Activated T-helper 1 cell treated with Interleukin-2 at 50 U/mL for 16 hours (primary cell): Measurements from ENCODE around the gene TGFA.

ENCODE experiments used
- DNase-seq: peaks from one replicate; pipeline ENCODE4 v3.0.0-alpha.2; 2020; ENCODE audit warnings: low read depth

Gene TGFA

DNA sequence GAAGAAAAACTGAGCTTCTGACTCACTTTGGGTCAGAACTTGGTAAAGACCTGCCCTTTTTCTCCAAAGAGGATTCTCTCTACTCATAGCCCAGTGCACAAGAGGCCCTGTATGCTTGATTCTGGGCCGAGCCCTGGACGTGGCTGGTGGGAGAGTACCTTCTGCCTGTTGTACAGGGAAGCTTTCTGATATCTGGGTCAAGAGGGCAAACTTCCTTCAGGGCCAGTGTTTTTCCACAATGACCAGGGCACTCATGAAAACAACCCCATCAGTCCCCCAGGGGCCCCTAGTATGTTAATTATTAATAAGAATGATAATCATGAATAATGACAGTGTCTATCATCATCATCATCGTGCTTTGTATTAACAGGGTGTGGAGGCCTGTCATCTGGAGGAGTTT is 90.0 kb downstream of the TGFA start:
- no peak for DNase-seq

DNA sequence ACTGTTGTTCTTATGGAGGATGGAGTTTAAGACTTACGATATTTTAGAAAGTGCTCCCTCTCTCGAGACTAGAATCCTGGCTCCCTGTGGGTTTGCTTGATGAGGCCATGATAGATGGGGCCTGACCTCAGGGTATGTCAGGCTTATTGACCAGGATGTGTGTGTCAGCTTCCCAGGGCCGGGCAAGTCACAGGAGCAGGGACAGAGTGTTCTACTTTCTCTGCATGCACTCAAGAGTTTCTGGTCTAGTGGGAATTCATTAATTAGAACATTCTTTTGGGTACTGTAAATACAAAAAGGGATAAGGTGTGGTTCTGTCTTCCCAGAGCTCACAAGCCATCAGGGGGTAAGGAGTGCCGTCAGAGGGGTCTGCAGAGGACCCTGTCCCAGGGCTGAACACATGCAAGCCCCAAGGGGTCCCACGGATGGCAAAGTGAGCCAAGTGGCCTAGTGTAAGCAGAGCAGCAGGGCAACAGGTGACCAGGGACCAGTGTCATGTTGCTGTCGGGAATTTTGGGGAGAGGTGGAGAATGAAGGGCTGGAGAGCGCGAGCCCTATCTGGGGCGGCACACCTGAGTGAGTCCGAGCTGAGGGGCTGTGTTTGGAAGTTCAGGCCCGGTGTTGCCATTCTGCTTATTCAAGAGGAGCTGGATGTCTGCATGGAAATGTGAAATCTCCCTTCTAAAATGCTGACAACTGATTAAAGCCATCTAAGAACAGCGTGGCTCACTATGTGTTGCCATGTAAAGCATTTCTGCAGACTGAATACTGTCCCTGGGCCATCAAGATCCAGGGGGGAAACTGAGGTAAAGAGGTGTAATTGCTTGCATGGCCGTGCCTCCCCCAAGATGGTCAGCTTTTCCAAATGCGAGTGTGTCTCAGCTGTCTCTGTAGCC is 91.4 kb downstream of the TGFA start:
- DNase-seq: no peak

DNA sequence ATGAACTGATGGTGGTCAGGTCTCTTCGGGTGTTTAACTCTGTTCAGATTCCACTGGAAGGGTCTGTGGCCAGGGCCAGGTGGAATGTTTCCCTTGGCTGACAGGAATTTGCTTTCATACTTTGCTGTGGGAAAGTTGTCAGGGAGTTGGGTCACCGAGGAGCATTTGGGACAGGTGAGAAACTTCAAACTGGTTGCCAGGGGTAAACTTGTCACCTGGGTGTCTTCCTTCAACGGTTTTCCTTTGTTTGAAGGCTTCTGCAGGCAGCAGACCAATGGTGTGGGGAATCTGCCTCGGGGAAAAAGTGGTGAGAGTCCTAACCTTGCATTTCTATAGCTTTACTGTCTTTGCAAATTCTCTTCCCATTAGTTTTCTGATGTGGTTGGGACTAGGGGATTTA is 92.2 kb downstream of the TGFA start:
- no peak for DNase-seq

DNA sequence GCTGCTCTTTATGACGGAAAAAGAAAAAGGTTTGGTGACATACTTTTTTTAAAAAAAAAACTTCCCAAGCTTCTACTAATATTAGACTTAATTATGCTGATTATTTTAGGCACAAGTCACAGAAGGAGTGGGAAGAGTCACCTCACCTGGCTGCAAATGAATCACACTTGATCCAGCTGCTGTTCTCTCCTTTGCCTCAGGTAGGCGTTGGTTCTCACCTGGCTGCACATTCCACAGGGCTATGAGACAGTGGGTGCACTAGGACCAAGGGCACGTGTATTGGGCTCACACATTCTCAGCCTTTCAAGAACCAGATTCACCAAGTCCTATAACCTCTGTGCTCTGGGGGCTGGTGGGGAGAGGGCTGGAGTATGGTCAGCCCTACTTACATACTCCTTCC is 93.3 kb downstream of the TGFA start:
- DNase-seq: no peak

DNA sequence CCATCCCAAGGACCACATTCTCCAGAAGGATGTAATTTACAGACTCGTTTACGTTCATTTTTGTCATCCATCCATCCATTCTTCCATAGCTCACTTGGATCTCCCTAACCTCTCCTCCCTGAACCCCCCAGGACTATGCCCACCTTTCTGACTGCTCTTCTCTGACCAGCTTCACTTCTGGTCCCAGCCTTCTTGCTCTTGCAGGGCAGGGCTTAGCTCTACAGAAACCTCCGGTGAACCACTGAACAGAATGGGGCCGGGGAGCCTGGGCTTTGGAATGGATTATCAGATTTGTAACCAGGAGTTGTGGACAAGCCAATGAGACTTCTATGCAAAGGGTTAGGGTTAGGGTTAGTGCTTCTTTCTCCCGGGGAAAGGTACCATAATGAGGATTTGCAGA is 95.0 kb downstream of the TGFA start:
- no peak for DNase-seq

DNA sequence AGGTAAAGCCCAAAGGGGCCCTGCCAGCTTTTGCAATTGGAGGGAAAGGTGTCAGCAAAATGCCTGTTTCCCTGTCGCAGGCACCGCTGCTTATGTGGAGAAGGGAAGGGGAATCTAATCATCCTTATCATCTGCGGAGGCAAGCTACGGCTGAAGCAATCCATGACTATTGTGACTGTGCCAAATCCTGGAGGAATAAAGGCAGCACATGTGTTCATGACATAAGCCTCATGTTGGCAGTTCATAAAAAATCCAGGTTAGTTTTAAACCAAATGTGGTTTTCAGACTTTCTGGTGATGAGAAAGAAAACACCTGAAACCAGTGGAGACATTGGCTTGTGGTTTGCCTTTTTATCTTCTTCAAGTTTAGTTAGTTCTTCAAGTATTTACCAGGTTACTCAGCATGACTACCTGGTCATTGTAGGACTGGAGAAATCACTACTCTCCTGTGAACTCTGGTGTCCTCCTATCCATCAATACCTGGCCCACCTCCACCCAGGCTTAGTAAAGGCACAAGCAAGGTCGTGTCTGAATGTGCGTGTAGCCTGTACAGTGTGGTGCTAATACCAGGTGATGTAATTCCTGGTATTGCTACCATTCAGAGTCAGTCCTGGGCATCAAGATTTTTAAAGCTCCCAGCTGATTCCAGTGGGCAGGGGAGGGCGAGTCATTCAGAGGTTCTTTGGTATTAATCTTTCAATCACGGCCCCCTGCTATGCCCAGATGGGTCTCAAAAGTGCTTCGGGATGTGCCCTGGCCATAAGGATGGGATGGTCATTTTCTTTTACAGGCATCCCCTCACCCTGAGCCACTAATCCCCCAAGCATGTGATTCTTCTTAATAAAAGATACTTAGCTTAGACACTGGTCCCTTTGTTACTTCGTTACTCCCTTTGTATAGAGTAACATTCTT is 96.8 kb downstream of the TGFA start:
- no peak for DNase-seq

DNA sequence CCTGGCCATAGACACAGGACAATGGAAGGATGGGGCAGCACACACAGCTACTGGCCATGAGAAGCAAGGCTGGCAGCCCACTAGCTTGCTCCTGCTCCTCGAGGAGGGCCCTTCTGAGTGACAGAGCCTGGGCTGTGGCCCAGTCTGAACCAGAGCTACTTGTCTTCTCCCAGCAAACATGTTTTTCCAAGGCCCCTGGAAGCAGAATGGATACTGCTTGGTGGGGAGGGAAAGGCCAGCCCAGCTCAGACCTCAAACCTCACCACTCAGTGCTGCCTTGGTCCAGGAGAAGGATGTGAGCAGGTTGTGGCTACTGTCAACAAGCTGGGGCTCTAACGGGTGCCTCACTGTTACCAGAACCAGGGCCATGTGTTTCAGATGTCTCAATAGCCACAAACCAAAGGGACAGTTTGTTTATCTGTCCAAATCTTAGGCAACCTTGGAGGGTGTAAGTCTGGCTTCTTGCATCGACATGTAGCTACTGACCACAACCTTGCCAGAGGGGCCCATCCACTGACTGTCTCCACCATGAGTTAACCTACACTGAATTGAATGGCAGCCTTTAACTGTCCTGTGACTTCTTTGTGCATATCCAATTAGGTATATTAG is 98.6 kb downstream of the TGFA start:
- DNase-seq: no peak

DNA sequence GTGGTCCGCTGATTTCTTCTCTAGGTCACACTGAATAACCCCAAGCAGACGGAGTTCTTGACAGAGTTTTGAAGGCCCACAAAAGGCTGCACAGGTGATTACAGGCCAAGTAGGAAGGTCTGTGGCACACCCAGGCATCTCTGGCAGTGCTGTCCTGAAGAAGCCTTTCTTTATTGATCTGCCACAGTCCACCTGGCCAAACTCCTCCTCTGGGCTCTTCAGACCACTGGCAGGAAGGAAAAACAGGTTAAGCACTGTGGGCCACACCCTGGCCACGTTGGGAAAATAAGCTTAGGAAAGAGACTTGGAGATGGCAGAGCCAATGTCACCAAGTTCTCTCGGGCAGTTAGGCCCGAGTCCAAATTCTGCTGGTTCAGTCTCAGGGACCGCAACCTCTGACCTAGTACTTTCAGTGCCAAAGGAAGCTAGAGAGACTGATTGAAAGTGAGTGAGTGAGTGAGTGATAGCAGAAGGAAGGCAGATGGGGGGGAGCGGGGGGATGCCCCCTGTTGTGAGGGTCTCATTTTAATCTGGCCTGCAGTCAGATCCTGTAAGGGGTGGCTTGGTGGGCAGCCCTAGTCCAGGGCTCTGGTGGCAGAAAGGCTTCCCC is 102.9 kb downstream of the TGFA start:
- no peak for DNase-seq

DNA sequence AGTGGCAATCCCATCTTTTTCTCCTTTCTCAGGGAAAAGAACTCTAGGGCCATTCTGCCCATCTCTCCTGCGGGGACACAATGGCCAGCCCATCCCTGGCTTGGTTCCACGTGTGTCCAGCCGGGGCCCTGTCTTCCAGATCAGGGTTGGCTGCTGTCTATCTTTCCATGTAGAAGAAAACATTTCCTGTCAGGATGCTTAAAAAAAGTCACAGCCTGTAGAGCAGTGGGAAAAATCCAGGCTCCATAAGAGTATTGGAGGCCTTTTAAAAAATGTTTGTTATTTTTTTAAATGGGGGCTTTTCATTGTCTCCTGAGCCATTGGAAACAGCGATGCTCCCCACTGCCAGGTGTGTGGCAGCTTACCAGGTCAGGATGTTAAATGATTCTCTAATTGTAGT is 105.6 kb downstream of the TGFA start:
- no peak for DNase-seq

DNA sequence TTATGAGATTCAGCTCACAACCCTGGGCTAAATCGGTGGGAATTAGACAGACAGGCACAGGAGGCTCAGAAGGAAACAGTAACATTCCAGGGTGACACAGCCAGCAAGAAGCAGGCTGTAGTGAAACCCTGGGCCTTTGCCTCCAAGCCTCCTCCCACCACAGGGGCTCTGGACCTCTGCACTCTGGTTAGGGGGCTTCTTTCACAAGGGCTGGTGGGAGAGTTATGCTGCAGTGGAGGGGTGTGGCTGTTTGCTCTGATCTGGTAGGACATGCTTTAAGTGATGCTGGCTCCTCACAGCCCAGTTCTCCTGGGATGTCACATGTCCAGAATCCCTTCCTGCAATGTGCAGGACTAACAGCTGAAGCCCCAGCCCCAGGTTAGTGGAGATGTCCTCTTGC is 109.9 kb downstream of the TGFA start:
- DNase-seq: no peak

DNA sequence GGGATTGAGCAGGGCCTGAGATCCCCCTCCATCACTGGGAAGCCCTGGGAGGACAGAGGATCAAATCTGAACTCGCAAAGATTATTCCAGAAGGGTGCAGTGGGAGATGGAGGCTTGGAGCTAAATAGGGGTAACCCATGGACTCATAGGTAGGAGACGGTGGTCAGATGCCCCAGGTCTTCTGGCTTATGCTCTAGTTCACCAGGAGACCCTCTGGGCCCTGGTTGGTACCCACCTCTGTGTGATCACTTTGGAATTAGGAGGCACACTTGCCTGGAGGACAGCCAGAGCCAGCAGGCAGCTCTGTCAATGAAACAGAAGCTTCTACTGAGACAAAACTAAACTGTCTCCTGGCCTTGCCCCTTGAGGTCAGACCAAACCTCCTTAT is 110.6 kb downstream of the TGFA start:
- no peak for DNase-seq

DNA sequence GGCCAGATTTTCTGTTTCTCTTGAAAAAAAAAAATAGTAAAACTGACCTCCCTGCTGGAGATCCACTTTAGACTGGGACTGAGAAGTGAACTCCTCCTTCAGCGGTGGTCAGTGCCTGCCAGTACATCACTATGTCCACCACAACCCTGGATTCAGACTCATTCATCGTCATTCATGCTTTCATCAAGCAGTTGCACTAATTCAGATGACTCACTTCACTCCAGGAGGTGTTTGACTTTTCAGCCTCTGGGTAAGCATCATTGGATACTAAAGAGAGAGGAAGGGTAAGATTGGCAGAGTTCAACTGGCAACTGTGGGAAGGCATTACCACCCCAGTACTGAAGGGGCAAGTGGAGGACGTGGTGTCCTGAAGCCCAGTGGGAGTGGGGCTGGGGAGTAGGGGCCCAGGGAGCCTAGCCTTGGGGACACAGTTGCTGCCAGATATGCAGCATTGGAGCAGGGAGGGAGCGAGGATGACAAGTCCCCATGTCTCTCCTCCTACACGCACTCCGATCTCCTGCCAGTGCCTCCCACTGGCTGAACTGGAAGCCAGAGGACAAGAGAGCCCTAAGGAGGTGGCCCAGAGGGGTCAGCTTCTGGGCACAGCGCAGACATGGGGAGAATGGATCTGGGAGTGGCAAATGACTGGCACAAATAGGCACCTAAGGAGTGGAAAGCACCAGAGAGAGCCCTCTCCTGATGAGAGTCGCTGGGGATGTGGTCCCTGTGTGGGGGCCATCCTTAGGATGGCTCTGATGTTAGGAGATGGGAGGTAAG is 111.1 kb downstream of the TGFA start:
- no peak for DNase-seq

DNA sequence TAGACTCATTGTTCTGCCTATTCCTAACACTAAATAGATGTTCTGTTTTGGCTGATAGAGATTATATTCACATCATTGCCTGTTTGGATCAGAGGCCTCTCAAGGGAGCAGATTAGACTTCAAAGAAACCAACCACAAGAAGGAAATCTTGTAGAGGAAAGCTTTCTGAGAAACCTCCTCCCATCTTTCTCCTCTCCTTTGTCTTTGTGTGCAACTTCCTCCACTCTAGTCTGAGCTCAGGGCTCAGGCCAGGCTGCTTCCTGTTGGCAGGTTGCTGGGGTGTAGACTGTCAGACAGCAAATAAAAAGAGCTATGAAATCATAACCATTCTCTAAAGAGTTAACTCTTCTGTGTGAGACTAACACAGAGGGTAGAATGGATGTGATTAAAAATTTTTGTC is 113.0 kb downstream of the TGFA start:
- DNase-seq: peak; percentile 3

DNA sequence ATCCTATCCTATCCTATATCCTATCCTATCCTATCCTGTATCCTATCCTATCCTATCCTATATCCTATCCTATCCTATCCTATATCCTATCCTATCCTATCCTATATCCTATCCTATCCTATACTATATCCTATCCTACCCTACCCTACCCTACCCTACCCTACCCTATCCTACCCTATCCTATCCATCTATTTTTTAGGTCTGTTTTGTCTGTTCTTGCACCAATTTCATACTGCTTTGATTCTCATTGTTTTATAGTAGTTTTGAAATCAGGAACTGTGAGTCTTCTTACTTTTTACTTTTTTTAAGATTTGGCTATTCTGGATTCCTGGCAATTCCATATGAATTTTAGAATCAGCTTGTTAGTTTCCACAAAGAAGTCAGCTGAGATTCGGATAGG is 118.5 kb downstream of the TGFA start:
- DNase-seq: no peak

DNA sequence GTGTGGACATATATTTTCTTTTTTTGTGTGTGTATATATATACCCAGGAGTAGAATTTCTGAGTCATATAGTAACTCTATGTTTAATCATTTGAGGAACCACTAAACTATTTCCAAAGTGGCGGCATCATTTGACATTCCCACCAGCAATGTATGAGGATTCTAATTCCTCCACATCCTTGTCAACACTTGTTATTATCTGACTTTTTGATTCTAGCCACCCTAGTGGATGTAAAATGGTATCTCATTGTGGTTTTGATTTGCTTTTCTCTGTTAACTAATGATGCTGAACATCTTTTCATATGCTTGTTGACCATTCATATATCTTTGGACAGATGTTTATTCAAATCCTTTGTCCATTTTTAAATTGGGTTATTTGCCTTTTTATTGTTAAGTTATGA is 120.3 kb downstream of the TGFA start:
- no peak for DNase-seq

DNA sequence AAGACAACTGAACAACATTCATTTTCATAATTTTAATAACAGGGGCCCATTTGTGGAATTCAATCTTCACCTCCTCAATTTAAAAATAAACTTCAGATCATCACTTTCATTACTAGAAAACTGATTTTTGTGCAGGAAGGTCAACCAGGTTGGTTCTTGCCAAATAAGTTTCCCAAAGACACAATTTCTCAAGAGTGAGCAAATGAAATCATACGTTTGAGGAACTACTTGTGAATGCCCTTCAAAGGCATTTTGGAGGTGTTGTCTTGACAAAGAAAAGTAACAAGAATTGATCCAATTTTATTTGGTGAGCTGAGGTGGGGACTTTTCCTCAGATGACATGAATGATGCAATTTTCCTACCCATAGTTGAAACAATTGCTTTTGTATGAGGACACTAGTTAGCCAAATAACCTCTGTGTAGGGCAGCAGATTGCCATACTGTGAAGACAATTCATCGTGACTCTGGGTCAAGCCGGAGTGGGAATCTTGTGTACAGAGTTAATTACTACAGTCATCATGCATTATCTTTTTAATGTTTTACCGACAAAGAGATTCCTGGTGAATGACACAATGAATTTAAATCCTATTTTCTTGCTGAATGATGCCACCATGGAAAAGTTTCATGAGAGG is 121.8 kb downstream of the TGFA start:
- no peak for DNase-seq

DNA sequence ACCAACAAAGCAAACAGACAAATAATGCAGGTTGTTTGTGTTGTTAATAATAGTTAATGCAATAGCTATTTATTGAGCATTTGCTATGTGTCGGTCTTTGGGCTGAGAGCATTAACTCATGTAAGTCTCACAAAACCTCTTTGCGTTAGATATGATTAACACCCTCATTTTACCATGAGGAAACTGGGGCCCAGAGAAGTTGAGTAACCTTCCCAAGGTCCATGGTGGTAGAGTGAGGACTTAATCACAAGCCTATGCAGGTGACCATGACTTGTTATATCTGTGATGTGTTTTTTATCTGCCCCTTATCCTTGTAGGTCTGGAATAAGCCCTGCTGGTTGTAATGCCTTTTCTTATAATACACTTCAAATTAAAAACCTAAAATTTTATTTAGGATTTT is 127.3 kb downstream of the TGFA start:
- DNase-seq: no peak

DNA sequence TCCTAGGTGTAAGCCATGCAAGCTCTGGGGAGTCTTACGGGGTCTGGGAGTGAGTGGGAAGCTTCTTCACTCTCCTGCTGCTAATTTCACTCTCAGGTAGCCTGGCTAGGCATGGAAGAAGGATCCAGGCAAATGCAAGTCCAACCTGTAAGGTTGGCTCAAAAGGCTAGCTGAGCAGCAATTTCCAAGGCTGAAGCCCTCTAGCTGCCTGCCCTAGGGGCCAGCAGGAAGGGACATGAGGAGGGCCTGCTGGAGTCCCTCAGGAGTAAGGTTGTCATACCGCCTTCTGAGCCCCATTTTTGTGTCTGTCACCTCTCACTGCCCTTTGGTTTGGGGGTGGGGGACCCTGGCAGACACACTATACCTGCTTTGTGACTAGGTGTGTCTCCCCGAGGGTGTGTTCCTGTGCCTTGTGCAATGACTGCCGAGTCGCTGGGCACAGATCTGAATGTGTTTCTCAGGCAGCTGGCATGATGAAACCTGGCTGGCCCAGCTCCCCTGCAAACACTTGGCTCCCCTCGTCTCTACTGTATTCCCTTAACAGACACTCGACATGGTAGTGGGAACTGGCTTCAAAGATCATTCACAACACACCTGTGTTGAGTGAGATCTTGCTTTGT is 127.8 kb downstream of the TGFA start:
- no peak for DNase-seq

DNA sequence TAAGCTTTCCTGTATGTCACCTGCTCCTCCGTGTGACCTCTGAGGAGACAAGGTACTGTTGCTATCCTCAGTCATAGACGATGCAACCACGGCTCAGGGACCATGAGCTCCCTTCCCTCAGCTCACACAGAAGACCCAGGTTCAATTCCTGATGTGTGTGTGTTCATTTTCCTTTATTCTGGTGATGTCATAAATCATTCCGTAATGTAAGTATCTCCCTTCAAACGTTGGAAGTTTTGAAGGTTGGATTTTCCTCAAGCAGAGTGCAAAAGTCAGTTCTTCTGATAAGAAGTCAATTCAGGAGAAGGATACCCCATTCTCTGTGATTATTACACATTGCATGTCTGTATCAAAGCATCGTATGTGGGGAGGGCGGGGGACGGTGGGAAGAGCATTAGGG is 132.9 kb downstream of the TGFA start:
- no peak for DNase-seq

DNA sequence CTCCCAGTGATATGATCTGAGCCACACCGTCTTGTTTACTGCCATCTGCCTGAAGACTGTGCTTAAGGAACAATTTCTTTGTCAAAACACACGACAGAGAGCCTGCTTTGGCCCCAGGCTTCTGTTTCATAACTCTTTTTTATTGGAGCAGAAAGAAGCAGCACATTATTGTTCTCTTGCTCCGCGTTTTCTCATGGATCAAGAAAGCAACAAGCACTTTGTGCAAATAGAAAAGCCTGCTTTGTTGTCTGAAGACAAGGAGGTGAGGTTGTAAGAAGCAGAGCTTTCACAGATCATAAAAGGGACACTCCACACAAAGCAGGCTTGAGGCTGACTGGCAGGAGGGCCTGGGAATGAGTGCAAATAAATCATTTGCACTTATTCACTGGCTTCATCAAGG is 133.5 kb downstream of the TGFA start:
- DNase-seq: no peak

DNA sequence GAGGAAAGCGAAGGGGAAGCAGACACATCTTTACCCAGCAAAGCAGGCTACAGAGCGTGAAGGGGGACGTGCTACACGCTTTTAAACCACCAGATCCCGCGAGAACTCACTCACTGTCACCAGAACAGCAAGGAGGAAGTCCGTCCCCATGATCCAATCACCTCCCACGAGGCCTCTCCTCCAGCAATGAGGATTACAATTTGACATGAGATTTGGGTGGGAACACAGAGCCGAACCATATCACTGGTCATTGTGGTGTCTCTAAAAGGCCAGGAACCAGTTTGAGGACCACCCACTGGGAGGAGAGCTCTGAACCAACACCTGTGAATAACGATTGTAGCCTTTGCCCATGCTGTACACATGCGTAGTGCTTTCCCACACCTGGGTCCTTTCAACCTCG is 135.1 kb downstream of the TGFA start:
- DNase-seq: no peak
